A673 (cell line): ENCODE measurements around the gene KISS1R. TPM values are rescaled to one million over a fixed set of nuclear protein-coding genes. Genes with fewer than 3 reads are reported as not detected.

Experiments
- BruUV-seq: library from RNA; stranded (reverse); fragments of 400-500 nt; replicated peaks from 2 replicates; lab custom pipeline; 2021; lab: Mats Ljungman, UMichigan
- CTCF ChIA-PET: fragments of 300-600 bp; sonication (Branson Sonifier 250); formaldehyde crosslinking; loops from one replicate; lab custom pipeline; 2022; ENCODE audit warnings: antibody characterized with exemption; lab: Charles Lee
- POLR2A ChIA-PET: fragments of 300-600 bp; sonication (Branson Sonifier 250); formaldehyde crosslinking; loops from one replicate; lab custom pipeline; 2022; ENCODE audit warnings: antibody characterized with exemption; ENCODE audit not compliant: low non-redundant PET; lab: Charles Lee
- DNase-seq: peaks from one replicate; pipeline ENCODE4 v3.0.0-alpha.2; 2015; ENCODE audit warnings: low spot score
- H3K27ac ChIP-seq: fragments of 200-600 bp; sonication (generic); 2 replicates; pipeline ENCODE4 v1.5.1; 2016; ENCODE audit warnings: mixed run types, low read depth, mild to moderate bottlenecking, mixed read lengths, antibody characterized with exemption, low read length; ENCODE audit not compliant: poor library complexity, severe bottlenecking
- H3K27me3 ChIP-seq: fragments of 200-600 bp; sonication (generic); replicated peaks from 2 replicates; pipeline ENCODE4 v1.6.1; 2017; ENCODE audit warnings: mixed run types, low read depth, mild to moderate bottlenecking, mixed read lengths, antibody characterized with exemption, low read length; ENCODE audit not compliant: insufficient read depth, poor library complexity
- H3K36me3 ChIP-seq: fragments of 200-600 bp; sonication (generic); 2 replicates; pipeline ENCODE4 v1.6.1; 2016; ENCODE audit warnings: mixed run types, mild to moderate bottlenecking, mixed read lengths, antibody characterized with exemption, low read length; ENCODE audit not compliant: insufficient read depth, poor library complexity, severe bottlenecking
- H3K4me1 ChIP-seq: fragments of 200-600 bp; sonication (generic); 2 replicates; pipeline ENCODE4 v1.6.1; 2017; ENCODE audit warnings: mixed run types, mild to moderate bottlenecking, mixed read lengths, antibody characterized with exemption, low read length; ENCODE audit not compliant: insufficient read depth, poor library complexity, severe bottlenecking
- H3K4me3 ChIP-seq: fragments of 200-600 bp; sonication (generic); 2 replicates; pipeline ENCODE4 v1.5.1; 2016; ENCODE audit warnings: low read depth, mixed run types, mild to moderate bottlenecking, mixed read lengths, low read length; ENCODE audit not compliant: poor library complexity, severe bottlenecking
- H3K9me3 ChIP-seq: fragments of 200-600 bp; sonication (generic); 2 replicates; pipeline ENCODE4 v1.6.1; 2016; ENCODE audit warnings: mixed run types, low read depth, mild to moderate bottlenecking, mixed read lengths, antibody characterized with exemption, low read length; ENCODE audit not compliant: poor library complexity, severe bottlenecking
- EZH2 ChIP-seq: fragments of 200-600 bp; sonication (generic); IDR thresholded peaks from 2 replicates; pipeline ENCODE4 v1.6.1; 2017; ENCODE audit warnings: borderline replicate concordance, low read depth, mild to moderate bottlenecking, mixed read lengths, antibody characterized with exemption, low read length; ENCODE audit not compliant: poor library complexity, severe bottlenecking
- intact Hi-C: fragments of 100-400 bp; cut with micrococcal nuclease; formaldehyde crosslinking; loops from one replicate; pipeline ENCODE4 v1.10.0; 2022; ENCODE audit not compliant: unreplicated experiment
- total RNA-seq: library from RNA; stranded (reverse); gene quantifications from 2 replicates; pipeline ENCODE4 v1.2.3, GENCODE V29; 2021
- TF ChIP-seq, protein P1 (sequence below): fragments of 300-800, 200-600 bp; sonication (generic); conservative IDR thresholded peaks from 2 replicates; pipeline ENCODE4 v1.5.1; 2017; ENCODE audit warnings: low read depth, mild to moderate bottlenecking, antibody characterized with exemption, low read length, moderate library complexity, mixed read lengths

The KISS1R gene
- total RNA-seq, 1 experiment from 2014 or later: not detected

DNA sequence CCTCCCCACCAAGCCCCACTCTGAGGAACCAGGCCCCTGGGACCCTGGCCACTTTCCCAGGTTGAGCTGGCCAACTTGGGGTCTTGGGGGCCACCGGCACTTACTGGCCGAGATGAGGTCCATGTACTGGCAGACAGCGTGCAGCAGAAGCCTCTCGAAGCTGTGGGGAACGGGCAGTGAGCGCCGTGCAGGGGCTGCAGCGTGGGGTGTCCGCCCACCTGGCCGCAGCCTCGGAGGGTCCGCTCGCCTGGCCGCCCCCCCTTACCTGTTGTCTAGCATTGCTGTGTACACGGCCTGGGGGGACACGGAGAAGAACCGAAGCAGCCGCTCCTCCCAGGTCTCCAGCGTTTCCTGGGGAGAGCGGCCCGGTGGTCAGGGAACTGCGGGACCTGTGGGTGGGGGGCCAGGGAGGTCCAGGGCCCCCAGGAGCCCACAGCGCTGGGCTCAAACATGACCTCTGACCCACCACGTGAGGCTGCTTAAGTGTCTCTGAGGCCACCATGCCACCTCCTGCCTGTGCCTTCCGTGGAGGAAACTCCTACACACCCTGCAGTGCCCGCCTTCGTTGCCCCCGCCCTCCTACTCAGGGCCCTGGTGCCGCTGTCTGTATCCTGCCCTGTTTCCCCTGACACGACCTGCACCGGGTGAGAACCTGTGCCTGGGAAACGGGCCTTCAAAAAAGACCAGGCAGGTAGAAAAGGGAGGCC lies 17.6 kb upstream of the KISS1R start:
- POLR2A ChIA-PET: no interaction called here
- CTCF ChIA-PET: no interaction called here
- Histone ChIP-seq H3K9me3 (no peaks in the 10 kb centered on the region), H3K36me3 (peaks cover 4% of the 10 kb centered on the region), H3K27ac (no peak overlapping the region), H3K4me3 (no peak overlapping the region), H3K27me3 (no peaks in the 10 kb centered on the region), H3K4me1 (peaks cover 8% of the 10 kb centered on the region)
- DNase-seq: no peak
- BruUV-seq: no TSS peak
- intact Hi-C loops: no loop called here
- TF ChIP-seq, protein P1, sequence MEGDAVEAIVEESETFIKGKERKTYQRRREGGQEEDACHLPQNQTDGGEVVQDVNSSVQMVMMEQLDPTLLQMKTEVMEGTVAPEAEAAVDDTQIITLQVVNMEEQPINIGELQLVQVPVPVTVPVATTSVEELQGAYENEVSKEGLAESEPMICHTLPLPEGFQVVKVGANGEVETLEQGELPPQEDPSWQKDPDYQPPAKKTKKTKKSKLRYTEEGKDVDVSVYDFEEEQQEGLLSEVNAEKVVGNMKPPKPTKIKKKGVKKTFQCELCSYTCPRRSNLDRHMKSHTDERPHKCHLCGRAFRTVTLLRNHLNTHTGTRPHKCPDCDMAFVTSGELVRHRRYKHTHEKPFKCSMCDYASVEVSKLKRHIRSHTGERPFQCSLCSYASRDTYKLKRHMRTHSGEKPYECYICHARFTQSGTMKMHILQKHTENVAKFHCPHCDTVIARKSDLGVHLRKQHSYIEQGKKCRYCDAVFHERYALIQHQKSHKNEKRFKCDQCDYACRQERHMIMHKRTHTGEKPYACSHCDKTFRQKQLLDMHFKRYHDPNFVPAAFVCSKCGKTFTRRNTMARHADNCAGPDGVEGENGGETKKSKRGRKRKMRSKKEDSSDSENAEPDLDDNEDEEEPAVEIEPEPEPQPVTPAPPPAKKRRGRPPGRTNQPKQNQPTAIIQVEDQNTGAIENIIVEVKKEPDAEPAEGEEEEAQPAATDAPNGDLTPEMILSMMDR: no peak
- no peak for TF ChIP-seq EZH2

DNA sequence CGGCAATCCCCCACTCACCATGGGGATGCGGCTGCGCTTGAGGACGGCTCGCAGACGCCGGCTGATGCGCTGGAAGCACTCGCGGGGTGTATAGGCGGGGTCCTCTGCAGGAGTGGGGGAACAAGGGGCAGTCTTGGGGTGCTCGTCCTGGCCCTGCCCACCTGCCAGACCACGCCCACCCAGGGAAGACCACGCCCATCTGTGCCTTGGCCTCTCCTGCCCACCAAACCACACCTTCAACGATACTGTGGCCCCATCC lies 17.2 kb upstream of the KISS1R start:
- POLR2A ChIA-PET: no interaction called here
- CTCF ChIA-PET: no interaction called here

DNA sequence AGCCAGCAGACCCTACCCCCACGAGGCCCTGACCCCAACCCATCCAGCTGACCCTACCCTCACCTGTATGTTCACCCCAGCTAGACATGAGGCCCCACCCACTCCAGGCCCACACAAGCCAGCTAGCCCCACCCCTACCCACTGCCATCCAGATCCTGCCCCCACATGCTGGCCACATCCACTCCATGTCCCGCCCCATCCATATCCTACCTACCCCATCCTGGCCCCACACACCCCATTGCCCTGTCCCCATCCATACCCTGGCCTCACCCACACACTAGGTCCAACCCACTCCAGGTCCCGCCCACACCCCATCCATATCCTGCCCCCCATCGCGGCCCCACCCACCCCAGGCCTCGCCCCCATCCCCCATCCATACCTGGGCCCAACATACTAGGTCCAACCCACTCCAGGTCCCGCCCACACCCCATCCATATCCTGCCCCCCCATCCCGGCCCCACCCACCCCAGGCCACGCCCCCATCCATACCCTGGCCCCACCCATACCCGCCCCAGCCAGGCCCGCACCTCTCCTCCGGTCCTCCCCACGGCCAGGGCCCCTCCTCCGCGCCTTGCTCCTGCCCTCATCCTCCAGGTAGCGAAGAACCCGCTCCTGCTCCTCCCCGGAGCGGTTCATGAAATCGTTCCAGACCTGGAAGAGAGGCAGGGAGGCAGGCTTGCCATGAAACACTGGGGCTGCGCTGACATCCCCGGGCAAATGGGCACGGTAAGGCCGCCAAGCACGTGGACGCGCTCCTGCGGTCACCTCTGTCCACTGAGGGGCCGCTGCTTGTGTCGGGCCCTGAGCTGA lies 16.6 kb upstream of the KISS1R start:
- TF ChIP-seq, protein P1: no peak
- no peak for TF ChIP-seq EZH2
- POLR2A ChIA-PET: no interaction called here
- peaks cover 8% of the 10 kb centered on the region for H3K4me1 ChIP-seq
- no TSS peak for BruUV-seq
- CTCF ChIA-PET: interaction anchor here (0.6 kb wide), 1 partner anchor 107 kb away, joined by 3 read pairs; no protein-coding TSS in a partner anchor
- intact Hi-C loops: no loop called here
- H3K27me3 ChIP-seq: no peaks in the 10 kb centered on the region
- DNase-seq: peak; percentile 44
- no peak overlapping the region for H3K27ac ChIP-seq
- no peaks in the 10 kb centered on the region for H3K9me3 ChIP-seq
- no peak overlapping the region for H3K4me3 ChIP-seq
- peaks cover 4% of the 10 kb centered on the region for H3K36me3 ChIP-seq

More for the DNA sequence above, 17.2 kb upstream of the KISS1R start:
- intact Hi-C loops: no loop called here
- Histone ChIP-seq H3K27me3 (no peaks in the 10 kb centered on the region), H3K9me3 (no peaks in the 10 kb centered on the region), H3K4me3 (no peak overlapping the region), H3K36me3 (peaks cover 4% of the 10 kb centered on the region), H3K4me1 (peaks cover 8% of the 10 kb centered on the region), H3K27ac (no peak overlapping the region)
- DNase-seq: no peak
- no TSS peak for BruUV-seq
- no peak for TF ChIP-seq EZH2
- TF ChIP-seq, protein P1: no peak
